GM12878 (cell line): ENCODE measurements around the gene FTO. TPM values are rescaled to one million over a fixed set of nuclear protein-coding genes. Genes with fewer than 3 reads are reported as not detected.

ENCODE experiments used
- ATAC-seq: fragments of 200-7000 bp; cut with Tn5 transposase; 3 replicates; pipeline ENCODE4 v1.9.1; 2020; ENCODE audit warnings: mild to moderate bottlenecking, moderate library complexity
- BruUV-seq: library from RNA; stranded (reverse); fragments of 400-500 nt; replicated peaks from 2 replicates; lab custom pipeline; 2021; lab: Mats Ljungman, UMichigan
- CTCF ChIA-PET: fragments of 300-600 bp; sonication (Branson Sonifier 250); formaldehyde crosslinking; extraction: SDS; loops from one replicate; lab custom pipeline; 2021; ENCODE audit warnings: inconsistent platforms; lab: Yijun Ruan, JAX
- POLR2A ChIA-PET: fragments of 350-600 bp; formaldehyde crosslinking; extraction: SDS; loops from one replicate; lab custom pipeline; 2021; ENCODE audit warnings: inconsistent platforms; lab: Charles Lee
- RAD21 ChIA-PET: fragments of 300-600 bp; sonication (Branson Sonifier 250); formaldehyde crosslinking; loops from one replicate; lab custom pipeline; 2023; ENCODE audit warnings: antibody characterized with exemption; ENCODE audit not compliant: unreplicated experiment; lab: Charles Lee
- SMC1A ChIA-PET: fragments of 300-600 bp; sonication (Branson Sonifier 250); formaldehyde crosslinking; loops from one replicate; lab custom pipeline; 2023; ENCODE audit not compliant: unreplicated experiment, uncharacterized antibody; lab: Charles Lee
- DNase-seq: peaks from one replicate; pipeline ENCODE4 v3.0.0-alpha.2; 2011; ENCODE audit warnings: low read depth, low spot score
- FAIRE-seq: peaks from 3 replicates; lab custom pipeline; 2011; peaks lifted over from hg19 to GRCh38; lab: Jason Lieb, UNC
- H2AFZ ChIP-seq: 2 replicates; pipeline ENCODE4 v1.6.0; 2011; ENCODE audit warnings: low read depth, low read length, control low read depth; ENCODE audit not compliant: control insufficient read depth
- H3K27ac ChIP-seq: 2 replicates; pipeline ENCODE4 v1.5.1; 2011; ENCODE audit warnings: control low read depth; ENCODE audit not compliant: control insufficient read depth, insufficient read depth
- H3K27me3 ChIP-seq, 2 experiments: replicated peaks in 1 of 2; 2 replicates each; pipeline versions ENCODE4 v1.6.0 to v1.6.1; 2011; ENCODE audit warnings: low read length in 1 of 2; ENCODE audit not compliant: control insufficient read depth in 2 of 2, insufficient read depth in 2 of 2
- H3K36me3 ChIP-seq, 2 experiments: 2 replicates each; pipeline ENCODE4 v1.5.1; 2011; ENCODE audit warnings: low read length in 1 of 2; ENCODE audit not compliant: control insufficient read depth in 2 of 2, insufficient read depth in 2 of 2
- H3K4me1 ChIP-seq: 2 replicates; pipeline ENCODE4 v1.6.1; 2011; ENCODE audit warnings: mild to moderate bottlenecking, low read length, moderate library complexity, mixed read lengths; ENCODE audit not compliant: control insufficient read depth, insufficient read depth
- H3K4me2 ChIP-seq: 2 replicates; pipeline ENCODE4 v1.6.0; 2011; ENCODE audit warnings: control low read depth; ENCODE audit not compliant: control insufficient read depth, insufficient read depth
- H3K4me3 ChIP-seq: fragments of 200-600 bp; sonication (generic); 2 replicates; pipeline ENCODE4 v1.5.1; 2016
- H3K79me2 ChIP-seq: 2 replicates; pipeline ENCODE4 v1.6.0; 2011; ENCODE audit warnings: low read length; ENCODE audit not compliant: control insufficient read depth, insufficient read depth
- H3K9ac ChIP-seq: 2 replicates; pipeline ENCODE4 v1.8.0; 2011; ENCODE audit warnings: low read length, control low read depth, mixed read lengths; ENCODE audit not compliant: control insufficient read depth, insufficient read depth
- H3K9me3 ChIP-seq: replicated peaks from 3 replicates; pipeline ENCODE4 v1.5.1; 2011; ENCODE audit warnings: mild to moderate bottlenecking, low read length; ENCODE audit not compliant: control insufficient read depth, insufficient read depth
- H4K20me1 ChIP-seq: 2 replicates; pipeline ENCODE4 v1.6.0; 2011; ENCODE audit not compliant: control insufficient read depth, insufficient read depth
- CEBPB ChIP-seq, 2 experiments: fragments of 150-350 bp in 1 of 2; IDR thresholded peaks; 2 replicates each; pipeline ENCODE4 v1.6.1; 2012 to 2014; ENCODE audit warnings: low read depth in 2 of 2, low read length in 2 of 2, borderline replicate concordance in 1 of 2, inconsistent platforms in 1 of 2
- DPF2 ChIP-seq: fragments of 450-650 bp; IDR thresholded peaks from 2 replicates; pipeline ENCODE4 v1.6.1; 2017; ENCODE audit warnings: mild to moderate bottlenecking
- FOXK2 ChIP-seq: fragments of 450-650 bp; IDR thresholded peaks from 2 replicates; pipeline ENCODE4 v1.6.1; 2017; ENCODE audit warnings: mild to moderate bottlenecking, moderate library complexity
- HDAC6 ChIP-seq: fragments of 200-600 bp; sonication (generic); IDR thresholded peaks from one replicate; pipeline ENCODE4 v1.8.0; 2017; ENCODE audit warnings: antibody characterized with exemption; ENCODE audit not compliant: unreplicated experiment
- IRF5 ChIP-seq: fragments of 450-650 bp; IDR thresholded peaks from 2 replicates; pipeline ENCODE4 v1.6.1; 2017; ENCODE audit warnings: borderline replicate concordance
- MYB ChIP-seq: fragments of 150-350 bp; IDR thresholded peaks from 2 replicates; pipeline ENCODE4 v1.6.1; 2014; ENCODE audit warnings: mild to moderate bottlenecking, low read depth, low read length, borderline replicate concordance
- POLR2AphosphoS5 ChIP-seq: IDR thresholded peaks from 2 replicates; pipeline ENCODE4 v1.6.1; 2011; ENCODE audit warnings: mild to moderate bottlenecking, low read length, inconsistent platforms
- PRDM15 ChIP-seq: fragments of 450-650 bp; formaldehyde crosslinking; IDR thresholded peaks from 2 replicates; pipeline ENCODE4 v1.4.0; 2020; ENCODE audit warnings: mild to moderate bottlenecking, moderate library complexity
- RAD21 ChIP-seq: IDR thresholded peaks from 2 replicates; pipeline ENCODE4 v1.6.1; 2011; ENCODE audit warnings: mild to moderate bottlenecking, low read depth, low read length, moderate library complexity; ENCODE audit not compliant: insufficient read depth
- RELA ChIP-seq: fragments of 450-650 bp; IDR thresholded peaks from 2 replicates; pipeline ENCODE4 v1.8.0; 2014; ENCODE audit warnings: borderline replicate concordance; ENCODE audit not compliant: partially characterized antibody
- RUNX3 ChIP-seq: IDR thresholded peaks from 2 replicates; pipeline ENCODE4 v1.6.1; 2012; ENCODE audit warnings: low read length, inconsistent platforms
- SIX5 ChIP-seq: IDR thresholded peaks from 2 replicates; pipeline ENCODE4 v1.6.1; 2011; ENCODE audit warnings: mild to moderate bottlenecking, low read depth, low read length, moderate library complexity; ENCODE audit not compliant: severe bottlenecking
- SUZ12 ChIP-seq: fragments of 200-600 bp; sonication (generic); IDR thresholded peaks from one replicate; pipeline ENCODE4 v1.6.1; 2018; ENCODE audit warnings: antibody characterized with exemption, mild to moderate bottlenecking; ENCODE audit not compliant: unreplicated experiment
- TAF1 ChIP-seq: IDR thresholded peaks from 2 replicates; pipeline ENCODE4 v1.6.1; 2011; ENCODE audit warnings: mild to moderate bottlenecking, low read depth, low read length, borderline replicate concordance
- USF2 ChIP-seq: IDR thresholded peaks from 2 replicates; pipeline ENCODE4 v1.6.1; 2011; ENCODE audit warnings: low read depth, low read length, improper control_type of control experiment, borderline replicate concordance
- ZBTB4 ChIP-seq: fragments of 450-650 bp; formaldehyde crosslinking; IDR thresholded peaks from 2 replicates; pipeline ENCODE4 v1.4.0; 2022; ENCODE audit warnings: mild to moderate bottlenecking, moderate library complexity
- WGBS: methylation state at CpG from one replicate; pipeline ENCODE4 v1.1.6; 2016; ENCODE audit warnings: low lambda C conversion rate; ENCODE audit not compliant: insufficient replicate concordance, insufficient coverage; ENCODE audit errors: missing lambda C conversion rate; 5-methylcytosine and 5-hydroxymethylcytosine counted together
- in situ Hi-C: fragments of 300-500 bp; cut with MboI; formaldehyde crosslinking; loops from 9 replicates; pipeline ENCODE4 v1.14.3; 2018; ENCODE audit warnings: mixed read lengths
- intact Hi-C: fragments of 100-400 bp; cut with micrococcal nuclease; formaldehyde crosslinking; loops from one replicate; pipeline ENCODE4 v1.14.2; 2022; ENCODE audit not compliant: unreplicated experiment
- polyA plus RNA-seq, 11 experiments: library from polyadenylated mRNA; depleted of rRNA in 4 of 11; unstranded in 6 of 11; stranded (reverse) in 5 of 11; fragments of >200 nt; fragmentation: Nextera tagmentation in 4 of 11; fragmentation: Illumina TruSeq in 1 of 11; extraction: Ambion mirVana in 4 of 11; extraction: Trizol in 1 of 11; gene quantifications; 1 replicate in 1 of 11; 2 replicates in 10 of 11; pipeline versions ENCODE4 v1.2.1 to v1.2.3, GENCODE V29; 2011 to 2016; ENCODE audit warnings: inconsistent platforms in 2 of 11, missing spikeins in 2 of 11, low read depth in 1 of 11
- total RNA-seq, 4 experiments: library from RNA; depleted of rRNA in 3 of 4; stranded (reverse); fragments of >200 nt in 3 of 4; fragmentation: Illumina TruSeq in 1 of 4; extraction: Trizol in 1 of 4; gene quantifications; 2 replicates each; pipeline versions ENCODE4 v1.2.1 to v1.2.3, GENCODE V29; 2013 to 2021

Gene FTO
- total and polyA plus RNA-seq, 10 of the 15 experiments (the other 5 are each of a cell fraction or from before 2014, with no cell fraction given): 20.1 to 55.0 (median 47.0) TPM

GRCh38 chr16:53693320-53693719, 10.6 kb upstream of the FTO start:
- Histone ChIP-seq H3K4me3 (no peak overlapping the region), H3K4me1 (no peaks in the 10 kb centered on the region), H3K79me2 (no peaks in the 10 kb centered on the region), H3K9me3 (no peaks in the 10 kb centered on the region), H3K9ac (no peak overlapping the region), H3K27me3 (no peaks in the 10 kb centered on the region), H3K4me2 (no peak overlapping the region), H2AFZ (no peak overlapping the region), H3K36me3 (no peaks in the 10 kb centered on the region), H3K27ac (no peak overlapping the region), H4K20me1 (no peaks in the 10 kb centered on the region)
- in situ Hi-C loops (no loop called here), intact Hi-C loops (no loop called here)
- FAIRE-seq (no peak), DNase-seq (no peak), ATAC-seq (no peak)
- POLR2A ChIA-PET: no interaction called here
- whole genome bisulfite sequencing: 97% methylated on average over 5 of the region's 5 CpGs
- RAD21 ChIA-PET: interaction anchor here (0.6 kb wide), 1 partner anchor 11 kb away, joined by 3 read pairs; no protein-coding TSS in a partner anchor
- no TSS peak for BruUV-seq
- CTCF ChIA-PET: no interaction called here
- SMC1A ChIA-PET: no interaction called here
- TF ChIP-seq RAD21: no peak
- TF ChIP-seq HDAC6: no peak
- no peak for TF ChIP-seq FOXK2
- TF ChIP-seq SIX5: no peak
- no peak for TF ChIP-seq TAF1
- no peak for TF ChIP-seq MYB
- TF ChIP-seq RELA: no peak
- no peak for TF ChIP-seq PRDM15 (CRISPR knock-in tag)
- TF ChIP-seq DPF2: no peak
- no peak for TF ChIP-seq CEBPB (IDR thresholded peaks at IDR 0.05; ENCODE audit: borderline replicate concordance in 1 of 2, low read depth in 2 of 2, low read length in 2 of 2)
- TF ChIP-seq POLR2AphosphoS5: no peak
- TF ChIP-seq IRF5: no peak
- no peak for TF ChIP-seq RUNX3
- no peak for TF ChIP-seq SUZ12
- no peak for TF ChIP-seq ZBTB4 (CRISPR knock-in tag)
- TF ChIP-seq USF2: no peak
